NCI-H2029 (cell line): ENCODE results near the gene TMEM212.
"Not testable (repeated sequence)": the region's sequence is repeated elsewhere in the genome, so short reads cannot be mapped to it uniquely, and the experiment has no call there.

Experiments
- DNase-seq: peaks from one replicate; lab custom pipeline; 2025; lab: John Stamatoyannopoulos, UW

Gene TMEM212

GRCh38 chr3:171892457-171892856 is 49.3 kb downstream of the TMEM212 start:
- no peak for DNase-seq

GRCh38 chr3:171895291-171895690 is 52.1 kb downstream of the TMEM212 start:
- DNase-seq: no peak

GRCh38 chr3:171895900-171896299 is 52.8 kb downstream of the TMEM212 start:
- no peak for DNase-seq

- no peak for DNase-seq
These were observed 53.2 kb downstream of the TMEM212 start for GRCh38 chr3:171896316-171896715.

GRCh38 chr3:171898192-171898591 is 55.0 kb downstream of the TMEM212 start:
- DNase-seq: no peak

- DNase-seq: no peak
These were observed 57.3 kb downstream of the TMEM212 start for GRCh38 chr3:171900446-171900845.

DNA sequence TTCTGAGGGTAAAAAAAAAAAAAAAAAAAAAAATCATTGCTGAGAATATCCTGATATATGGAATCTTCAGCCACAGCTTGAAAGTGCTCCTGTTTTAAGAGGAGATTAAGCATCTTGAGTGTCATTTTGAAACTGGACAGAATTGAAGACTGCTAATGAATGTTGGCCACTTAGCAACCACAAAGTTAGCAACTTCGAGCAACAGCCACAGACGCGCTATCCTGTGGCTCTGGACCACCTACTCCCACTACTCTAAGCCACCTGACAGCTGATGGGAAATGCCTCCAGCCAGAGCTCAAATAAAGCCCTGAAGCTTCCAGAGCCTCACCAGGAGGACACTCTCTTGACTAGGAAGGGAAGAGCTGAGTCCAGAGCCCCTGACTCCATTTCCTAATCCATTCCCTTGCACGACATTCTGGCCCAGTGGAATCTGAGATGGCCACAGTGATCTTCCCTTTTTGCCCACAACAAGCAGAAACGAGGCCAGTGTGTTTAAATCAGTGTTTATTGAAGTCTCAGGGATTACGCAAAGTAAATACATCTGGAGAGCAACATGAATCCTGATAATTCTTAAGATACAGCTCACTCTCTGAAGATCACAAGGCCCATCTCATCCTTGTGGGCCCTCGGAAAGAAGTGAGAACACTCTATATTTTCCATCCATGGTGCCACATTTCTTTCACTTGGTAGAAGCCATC is 58.6 kb downstream of the TMEM212 start:
- DNase-seq: no peak

- DNase-seq: no peak
These were observed 61.7 kb downstream of the TMEM212 start for GRCh38 chr3:171904829-171905228.

GRCh38 chr3:171906503-171906902 is 63.4 kb downstream of the TMEM212 start:
- not testable (repeated sequence) for DNase-seq

DNA sequence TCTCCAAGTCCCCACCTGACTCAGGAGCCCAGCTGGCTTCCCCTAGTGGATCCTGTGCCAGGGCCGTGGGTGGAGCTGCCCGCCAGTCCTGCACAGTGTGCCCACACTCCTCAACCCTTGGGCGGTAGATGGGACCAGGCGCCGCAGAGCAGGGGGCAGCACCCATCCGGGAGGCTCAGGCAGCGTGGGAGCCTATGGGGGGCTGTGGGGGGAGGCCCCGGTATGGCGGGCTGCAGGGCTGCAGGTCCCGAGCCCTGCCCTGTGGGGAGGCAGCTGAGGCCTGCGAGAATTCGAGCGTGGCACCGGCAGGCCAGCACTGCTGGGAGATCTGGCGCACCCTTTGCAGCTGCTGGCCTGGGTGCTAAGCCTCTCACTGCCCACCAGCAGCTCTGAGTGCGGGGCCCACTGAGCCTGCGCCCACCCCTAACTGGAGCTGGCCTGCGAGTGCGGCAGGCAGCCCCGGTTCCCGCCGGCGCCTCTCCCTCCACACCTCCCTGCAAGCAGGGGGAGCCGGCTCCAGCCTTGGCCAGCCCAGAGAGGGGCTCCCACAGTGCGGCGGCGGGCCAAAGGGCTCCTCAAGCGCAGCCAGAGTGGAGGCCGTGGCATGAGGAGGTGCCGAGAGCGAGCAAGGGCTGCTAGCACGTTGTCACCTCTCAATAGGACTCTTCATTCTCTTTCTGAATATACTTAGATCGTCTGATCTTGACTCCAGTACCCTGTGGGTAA is 64.0 kb downstream of the TMEM212 start:
- DNase-seq: no peak

- DNase-seq: no peak
These were observed 64.6 kb downstream of the TMEM212 start for GRCh38 chr3:171907761-171908160.

GRCh38 chr3:171908731-171909130 is 65.6 kb downstream of the TMEM212 start:
- no peak for DNase-seq
